Ovary (tissue), 1 donor: Measurements from ENCODE around the gene MUSK.

Source experiments
- EP300 ChIP-seq: sonication (generic); formaldehyde crosslinking; IDR thresholded peaks from one replicate; pipeline ENCODE4 v1.6.1; 2017; ENCODE audit warnings: antibody characterized with exemption
- POLR2A ChIP-seq: fragments of 450-650 bp; IDR thresholded peaks from one replicate; pipeline ENCODE4 v1.6.1; 2017; ENCODE audit warnings: antibody characterized with exemption, mild to moderate bottlenecking, moderate library complexity

- TF ChIP-seq POLR2A = no peak
- no peak for TF ChIP-seq EP300
Observed at GRCh38 chr9:110691002-110691549, 22.5 kb downstream of the MUSK start.
